Left hindlimb (tissue), 1 donor: Measurements from ENCODE around the gene SKIC8.
"Not testable (repeated sequence)": the region's sequence is repeated elsewhere in the genome, so short reads cannot be mapped to it uniquely, and the experiment has no call there.

Experiments used
- DNase-seq: peaks from one replicate; pipeline ENCODE4 v3.0.0-alpha.2; 2018

Gene SKIC8

GRCh38 chr15:78249131-78249530 is 50.3 kb downstream of the SKIC8 start:
- no peak for DNase-seq

GRCh38 chr15:78247911-78248310 is 51.5 kb downstream of the SKIC8 start:
- DNase-seq = no peak

GRCh38 chr15:78245976-78246620 is 53.3 kb downstream of the SKIC8 start:
- DNase-seq = not testable (repeated sequence)

- not testable (repeated sequence) for DNase-seq
Measured at GRCh38 chr15:78245392-78245791, 54.0 kb downstream of the SKIC8 start.

GRCh38 chr15:78244893-78245292 is 54.5 kb downstream of the SKIC8 start:
- no peak for DNase-seq

GRCh38 chr15:78244101-78244500 is 55.3 kb downstream of the SKIC8 start:
- DNase-seq = no peak

GRCh38 chr15:78243491-78243941 is 55.9 kb downstream of the SKIC8 start:
- DNase-seq = no peak

- DNase-seq = no peak
Measured at GRCh38 chr15:78243058-78243457, 56.4 kb downstream of the SKIC8 start.

- DNase-seq = no peak
Measured at GRCh38 chr15:78242128-78242527, 57.3 kb downstream of the SKIC8 start.

GRCh38 chr15:78241017-78241416 is 58.4 kb downstream of the SKIC8 start:
- peak; percentile 86 for DNase-seq

- no peak for DNase-seq
Measured at GRCh38 chr15:78239811-78240210, 59.6 kb downstream of the SKIC8 start.

- no peak for DNase-seq
Measured at GRCh38 chr15:78237146-78237545, 62.3 kb downstream of the SKIC8 start.

GRCh38 chr15:78236491-78236890 is 62.9 kb downstream of the SKIC8 start:
- no peak for DNase-seq

- DNase-seq = no peak
Measured at GRCh38 chr15:78234515-78235040, 64.8 kb downstream of the SKIC8 start, which contains the start of gene ACSBG1. Gene ACSBG1, minus strand, starts transcription at chr15:78234565. Its CDS starts 64 bp downstream, at chr15:78234501.

GRCh38 chr15:78233496-78233895 is 65.9 kb downstream of the SKIC8 start:
- DNase-seq = no peak
